MM.1S (cell line): ENCODE data around the gene LCA5L.

Source experiments
- EZH2phosphoT487 ChIP-seq: fragments of 300-600 bp; sonication (generic); IDR thresholded peaks from 2 replicates; pipeline ENCODE4 v1.6.1; 2018; ENCODE audit warnings: antibody characterized with exemption, low read length
- TF ChIP-seq, protein P1 (sequence below): fragments of 300-600 bp; sonication (generic); IDR thresholded peaks from 2 replicates; pipeline ENCODE4 v1.5.1; 2016; ENCODE audit warnings: antibody characterized with exemption, low read length, mixed read lengths

DNA sequence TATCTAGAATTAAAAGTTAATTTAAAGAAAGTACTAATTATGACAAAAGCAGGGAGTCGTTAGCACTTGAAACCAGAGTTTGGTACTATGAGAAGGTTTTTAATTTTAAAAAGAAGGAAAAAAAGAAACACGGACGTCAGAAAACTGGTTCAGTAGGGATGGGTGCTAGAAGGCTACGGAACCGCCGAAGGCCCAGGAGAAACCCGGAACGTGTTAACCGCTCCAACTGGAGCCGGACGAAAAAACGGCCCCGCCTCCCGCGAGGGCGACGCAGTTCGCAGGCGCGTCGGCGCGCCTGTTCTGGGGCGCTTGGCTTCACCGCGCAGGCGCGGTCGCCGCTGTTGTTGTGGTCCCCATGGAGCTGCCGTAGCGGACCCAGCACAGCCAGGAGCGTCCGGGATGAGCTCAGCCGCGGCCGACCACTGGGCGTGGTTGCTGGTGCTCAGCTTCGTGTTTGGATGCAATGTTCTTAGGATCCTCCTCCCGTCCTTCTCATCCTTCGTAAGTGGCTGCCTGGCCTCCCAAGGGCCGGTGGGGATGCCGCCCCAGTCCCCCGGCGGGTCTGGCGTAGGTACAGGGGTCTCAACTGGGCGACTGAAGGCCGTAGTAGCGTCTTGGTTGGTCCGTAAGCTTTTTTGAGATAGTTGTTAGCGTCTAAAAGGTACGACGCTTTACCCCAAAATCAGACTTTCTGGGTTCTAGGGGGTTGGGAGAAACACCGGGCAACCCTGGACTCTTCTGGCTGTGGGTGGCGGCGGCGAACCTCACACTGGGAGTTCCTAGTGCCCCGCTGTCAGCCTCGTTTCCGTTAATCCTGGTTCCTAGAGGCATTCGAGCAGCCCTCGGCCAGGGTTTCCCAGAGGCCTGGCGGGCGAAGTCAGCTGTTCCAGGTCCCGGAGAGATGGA lies 65.3 kb downstream of the LCA5L start:
- TF ChIP-seq, protein P1, sequence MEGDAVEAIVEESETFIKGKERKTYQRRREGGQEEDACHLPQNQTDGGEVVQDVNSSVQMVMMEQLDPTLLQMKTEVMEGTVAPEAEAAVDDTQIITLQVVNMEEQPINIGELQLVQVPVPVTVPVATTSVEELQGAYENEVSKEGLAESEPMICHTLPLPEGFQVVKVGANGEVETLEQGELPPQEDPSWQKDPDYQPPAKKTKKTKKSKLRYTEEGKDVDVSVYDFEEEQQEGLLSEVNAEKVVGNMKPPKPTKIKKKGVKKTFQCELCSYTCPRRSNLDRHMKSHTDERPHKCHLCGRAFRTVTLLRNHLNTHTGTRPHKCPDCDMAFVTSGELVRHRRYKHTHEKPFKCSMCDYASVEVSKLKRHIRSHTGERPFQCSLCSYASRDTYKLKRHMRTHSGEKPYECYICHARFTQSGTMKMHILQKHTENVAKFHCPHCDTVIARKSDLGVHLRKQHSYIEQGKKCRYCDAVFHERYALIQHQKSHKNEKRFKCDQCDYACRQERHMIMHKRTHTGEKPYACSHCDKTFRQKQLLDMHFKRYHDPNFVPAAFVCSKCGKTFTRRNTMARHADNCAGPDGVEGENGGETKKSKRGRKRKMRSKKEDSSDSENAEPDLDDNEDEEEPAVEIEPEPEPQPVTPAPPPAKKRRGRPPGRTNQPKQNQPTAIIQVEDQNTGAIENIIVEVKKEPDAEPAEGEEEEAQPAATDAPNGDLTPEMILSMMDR: no peak
- no peak for TF ChIP-seq EZH2phosphoT487
